SK-N-SH treated with all-trans-retinoic acid at 6 μM for 48 hours (cell line): ENCODE measurements around the gene TMEM51.

ENCODE experiments used
- ATAC-seq: fragments of 200-7000 bp; cut with Tn5 transposase; 3 replicates; pipeline ENCODE4 v1.9.1; 2020; ENCODE audit warnings: mild to moderate bottlenecking, moderate library complexity
- CSRNP3 ChIP-seq: fragments of 250-450 bp; sonication (Bioruptor Pico); IDR thresholded peaks from 2 replicates; pipeline ENCODE4 v1.5.1; 2021; ENCODE audit warnings: mild to moderate bottlenecking, moderate library complexity
- ESRRG ChIP-seq: fragments of 250-450 bp; sonication (Bioruptor Pico); IDR thresholded peaks from 2 replicates; pipeline ENCODE4 v1.6.1; 2021; ENCODE audit warnings: mild to moderate bottlenecking
- ISL1 ChIP-seq: fragments of 250-450 bp; sonication (Bioruptor Pico); IDR thresholded peaks from 2 replicates; pipeline ENCODE4 v2.1.2; 2022; ENCODE audit warnings: mild to moderate bottlenecking, moderate library complexity
- OSR1 ChIP-seq: fragments of 250-450 bp; sonication (Bioruptor Pico); IDR thresholded peaks from 2 replicates; pipeline ENCODE4 v1.8.0; 2022; ENCODE audit warnings: moderate library complexity, mild to moderate bottlenecking, inconsistent platforms
- POU6F1 ChIP-seq: fragments of 250-450 bp; sonication (Bioruptor Pico); IDR thresholded peaks from 2 replicates; pipeline ENCODE4 v1.8.0; 2021; ENCODE audit warnings: low read depth, mild to moderate bottlenecking, moderate library complexity, borderline replicate concordance
- PPARA ChIP-seq: fragments of 250-450 bp; sonication (Bioruptor Pico); IDR thresholded peaks from 2 replicates; pipeline ENCODE4 v1.5.0; 2020; ENCODE audit warnings: mild to moderate bottlenecking, borderline replicate concordance
- RARB ChIP-seq: fragments of 250-450 bp; sonication (Bioruptor Pico); IDR thresholded peaks from 2 replicates; pipeline ENCODE4 v1.8.0; 2021; ENCODE audit warnings: mild to moderate bottlenecking, moderate library complexity
- SNAI2 ChIP-seq: fragments of 250-450 bp; sonication (Bioruptor Pico); IDR thresholded peaks from 2 replicates; pipeline ENCODE4 v1.5.0; 2020; ENCODE audit warnings: mild to moderate bottlenecking, moderate library complexity
- TCF4 ChIP-seq: fragments of 250-450 bp; sonication (Bioruptor Pico); IDR thresholded peaks from 2 replicates; pipeline ENCODE4 v1.8.0; 2021; ENCODE audit warnings: mild to moderate bottlenecking, moderate library complexity, borderline replicate concordance
- TOX ChIP-seq: fragments of 250-450 bp; sonication (Bioruptor Pico); IDR thresholded peaks from 2 replicates; pipeline ENCODE4 v1.8.0; 2021; ENCODE audit warnings: mild to moderate bottlenecking, moderate library complexity, borderline replicate concordance
- TSHZ2 ChIP-seq: fragments of 250-450 bp; sonication (Bioruptor Pico); IDR thresholded peaks from 2 replicates; pipeline ENCODE4 v1.5.0; 2020; ENCODE audit warnings: mild to moderate bottlenecking, moderate library complexity
- ZC3H10 ChIP-seq: fragments of 250-450 bp; sonication (Bioruptor Pico); IDR thresholded peaks from 2 replicates; pipeline ENCODE4 v1.5.1; 2021; ENCODE audit warnings: mild to moderate bottlenecking, moderate library complexity
- ZFP3 ChIP-seq: fragments of 250-450 bp; sonication (Bioruptor Pico); IDR thresholded peaks from 2 replicates; pipeline ENCODE4 v1.5.0; 2020; ENCODE audit warnings: mild to moderate bottlenecking, moderate library complexity
- ZFP30 ChIP-seq: fragments of 450-650 bp; formaldehyde crosslinking; IDR thresholded peaks from 2 replicates; pipeline ENCODE4 v1.5.0; 2022; ENCODE audit warnings: mild to moderate bottlenecking, moderate library complexity
- ZNF565 ChIP-seq: fragments of 450-650 bp; formaldehyde crosslinking; conservative IDR thresholded peaks from 2 replicates; pipeline ENCODE4 v1.5.0; 2020; ENCODE audit warnings: low read depth, mild to moderate bottlenecking, moderate library complexity
- ZNF70 ChIP-seq: fragments of 450-650 bp; formaldehyde crosslinking; IDR thresholded peaks from 2 replicates; pipeline ENCODE4 v1.5.0; 2020; ENCODE audit warnings: mild to moderate bottlenecking, moderate library complexity
- ZNF8 ChIP-seq: fragments of 450-650 bp; formaldehyde crosslinking; IDR thresholded peaks from 2 replicates; pipeline ENCODE4 v1.5.0; 2020; ENCODE audit warnings: mild to moderate bottlenecking, moderate library complexity
- TF ChIP-seq, protein P1 (sequence below): fragments of 250-450 bp; sonication (Bioruptor Pico); IDR thresholded peaks from 2 replicates; pipeline ENCODE4 v1.8.0; 2020; ENCODE audit warnings: mild to moderate bottlenecking, moderate library complexity, borderline replicate concordance
- TF ChIP-seq, protein P2 (sequence below): fragments of 250-450 bp; sonication (Bioruptor Pico); IDR thresholded peaks from 2 replicates; pipeline ENCODE4 v1.5.1; 2020; ENCODE audit warnings: low read depth, mild to moderate bottlenecking, moderate library complexity

Gene TMEM51

GRCh38 chr1:15145327-15145726 lies 8.2 kb upstream of the TMEM51 start:
- ATAC-seq, result no peak
- TF ChIP-seq ISL1 (CRISPR knock-in tag) (no peak), ZNF565 (CRISPR knock-in tag) (no peak), ZFP3 (CRISPR knock-in tag) (no peak), OSR1 (CRISPR knock-in tag) (no peak), CSRNP3 (CRISPR knock-in tag) (no peak), SNAI2 (CRISPR knock-in tag) (no peak)
- TF ChIP-seq, protein P1, sequence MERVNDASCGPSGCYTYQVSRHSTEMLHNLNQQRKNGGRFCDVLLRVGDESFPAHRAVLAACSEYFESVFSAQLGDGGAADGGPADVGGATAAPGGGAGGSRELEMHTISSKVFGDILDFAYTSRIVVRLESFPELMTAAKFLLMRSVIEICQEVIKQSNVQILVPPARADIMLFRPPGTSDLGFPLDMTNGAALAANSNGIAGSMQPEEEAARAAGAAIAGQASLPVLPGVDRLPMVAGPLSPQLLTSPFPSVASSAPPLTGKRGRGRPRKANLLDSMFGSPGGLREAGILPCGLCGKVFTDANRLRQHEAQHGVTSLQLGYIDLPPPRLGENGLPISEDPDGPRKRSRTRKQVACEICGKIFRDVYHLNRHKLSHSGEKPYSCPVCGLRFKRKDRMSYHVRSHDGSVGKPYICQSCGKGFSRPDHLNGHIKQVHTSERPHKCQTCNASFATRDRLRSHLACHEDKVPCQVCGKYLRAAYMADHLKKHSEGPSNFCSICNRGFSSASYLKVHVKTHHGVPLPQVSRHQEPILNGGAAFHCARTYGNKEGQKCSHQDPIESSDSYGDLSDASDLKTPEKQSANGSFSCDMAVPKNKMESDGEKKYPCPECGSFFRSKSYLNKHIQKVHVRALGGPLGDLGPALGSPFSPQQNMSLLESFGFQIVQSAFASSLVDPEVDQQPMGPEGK (CRISPR knock-in tag), result no peak

DNA sequence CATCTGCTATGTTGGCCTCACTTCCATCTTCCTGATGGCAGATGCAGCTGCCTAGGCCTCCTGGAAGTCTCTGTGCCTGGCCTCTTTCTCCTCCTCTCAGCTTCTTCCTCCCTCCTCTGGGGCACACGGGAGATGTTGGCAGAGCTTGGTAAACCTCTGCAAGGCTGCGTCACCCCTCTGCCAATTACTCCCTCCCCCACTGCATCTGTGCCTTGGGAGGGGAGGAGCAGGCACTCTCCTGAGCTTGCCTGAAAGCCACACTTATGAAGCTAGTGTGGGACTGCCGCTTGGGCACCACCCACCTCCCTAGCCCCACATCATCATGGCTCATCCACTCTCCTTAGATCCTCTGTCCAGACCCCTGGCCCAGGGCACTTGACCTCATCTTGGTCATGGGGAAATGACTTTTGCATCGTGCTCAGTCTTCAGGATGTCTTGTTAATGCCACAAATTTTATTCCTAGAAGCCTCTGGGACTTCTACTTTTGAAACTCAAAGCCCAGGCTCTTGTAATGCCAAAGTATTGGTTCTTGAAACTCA lies 7.3 kb upstream of the TMEM51 start:
- TF ChIP-seq OSR1 (CRISPR knock-in tag), result no peak
- TF ChIP-seq ISL1 (CRISPR knock-in tag), result no peak
- TF ChIP-seq ZFP30, result no peak
- ATAC-seq, result no peak

DNA sequence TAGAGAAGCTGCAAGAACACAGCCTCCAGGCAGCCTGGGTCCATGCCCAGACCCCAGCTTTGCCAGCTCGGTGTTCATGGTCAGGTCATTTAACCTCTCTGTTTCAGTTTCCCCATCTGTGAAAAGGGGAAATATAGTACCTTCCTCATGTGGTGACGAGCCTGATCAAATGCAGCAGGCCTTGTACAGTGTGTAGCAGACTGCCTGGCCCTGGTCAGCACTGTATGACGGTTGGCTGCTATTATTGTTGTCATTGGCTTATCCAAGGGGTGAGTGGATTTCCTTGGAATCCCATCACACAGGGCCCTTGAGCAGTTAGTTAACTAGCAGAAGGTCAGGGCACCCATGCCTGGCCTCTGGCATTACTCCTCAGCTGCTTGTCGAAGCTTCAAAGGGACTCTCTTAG lies 6.6 kb upstream of the TMEM51 start:
- ATAC-seq, result no peak
- no peak for TF ChIP-seq TOX
- TF ChIP-seq RARB (CRISPR knock-in tag), result no peak
- TF ChIP-seq PPARA, result no peak
- no peak for TF ChIP-seq ZNF8 (CRISPR knock-in tag)

GRCh38 chr1:15148004-15148403 lies 5.5 kb upstream of the TMEM51 start:
- no peak for ATAC-seq
- no peak for TF ChIP-seq RARB (CRISPR knock-in tag)

DNA sequence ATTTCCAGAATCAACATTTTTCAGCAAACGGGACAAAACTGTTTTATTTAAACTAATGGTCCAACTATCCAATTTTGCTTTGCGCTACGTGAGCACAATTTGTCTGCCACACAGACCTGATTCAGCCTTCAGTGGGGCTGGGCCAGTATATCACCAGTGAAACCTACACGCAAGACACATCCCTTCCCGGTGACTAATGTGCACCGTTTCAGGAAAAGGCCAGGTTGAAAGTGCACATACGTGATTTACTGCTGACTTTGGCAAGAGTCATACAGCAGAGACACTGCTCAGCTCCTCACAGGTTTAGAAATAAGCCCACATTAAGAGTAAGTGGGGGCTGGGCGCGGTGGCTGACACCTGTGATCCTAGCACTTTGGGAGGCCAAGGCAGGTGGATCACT lies 5.1 kb upstream of the TMEM51 start:
- TF ChIP-seq ZFP30, result no peak
- TF ChIP-seq ZC3H10, result no peak
- TF ChIP-seq ESRRG, result no peak
- TF ChIP-seq RARB (CRISPR knock-in tag), result no peak
- TF ChIP-seq ZFP3 (CRISPR knock-in tag), result no peak
- TF ChIP-seq, all 23 proteins: peak for 0
- ATAC-seq, result no peak

- ATAC-seq, result no peak
- peak; percentile 55; the same call in 1 of the 2 replicates for TF ChIP-seq ZNF70 (CRISPR knock-in tag)
- no peak for TF ChIP-seq ESRRG
Observed at GRCh38 chr1:15148941-15149340, 4.6 kb upstream of the TMEM51 start.

DNA sequence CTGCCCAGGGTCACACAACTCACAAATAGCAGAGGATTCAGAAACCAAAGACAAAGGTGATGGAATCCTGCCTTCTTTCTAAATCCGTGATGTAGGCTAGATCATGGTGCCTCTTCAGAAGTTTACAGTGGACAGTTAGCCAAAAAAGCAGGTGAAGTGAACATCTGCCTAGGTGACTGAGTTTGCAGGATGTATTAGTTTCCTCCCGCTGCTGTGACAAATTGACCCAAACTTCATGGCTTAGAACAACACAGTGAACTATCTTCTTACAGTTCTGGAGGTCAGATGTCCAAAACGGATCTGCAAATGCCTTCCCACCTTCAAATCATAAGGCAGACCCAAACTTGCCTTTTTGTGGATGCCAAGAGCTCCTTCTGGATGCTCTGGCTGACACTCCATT lies 3.2 kb upstream of the TMEM51 start:
- ATAC-seq, result no peak
- TF ChIP-seq POU6F1 (CRISPR knock-in tag), result no peak

DNA sequence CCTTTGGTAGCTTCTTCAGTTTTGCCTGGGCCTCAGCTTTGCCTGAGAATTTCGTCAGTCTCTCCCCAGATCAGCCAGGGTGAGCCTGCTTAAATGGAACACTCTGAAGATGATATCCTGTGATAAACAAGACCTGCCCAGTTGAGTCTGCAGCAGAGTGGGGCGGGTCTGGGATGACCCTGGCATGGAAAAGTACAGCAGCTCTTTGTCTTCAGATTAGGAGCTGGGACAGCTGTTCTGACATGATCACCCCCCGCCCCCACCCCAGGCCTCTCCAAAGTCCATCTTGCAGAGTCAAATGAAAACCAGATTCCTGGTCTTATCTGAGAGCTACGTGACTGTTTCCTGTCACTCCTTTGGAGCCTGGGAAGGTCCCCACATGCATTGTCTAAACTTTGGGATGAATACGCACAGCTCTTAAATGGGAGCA lies 2.2 kb upstream of the TMEM51 start:
- ATAC-seq, result no peak
- TF ChIP-seq, protein P2, sequence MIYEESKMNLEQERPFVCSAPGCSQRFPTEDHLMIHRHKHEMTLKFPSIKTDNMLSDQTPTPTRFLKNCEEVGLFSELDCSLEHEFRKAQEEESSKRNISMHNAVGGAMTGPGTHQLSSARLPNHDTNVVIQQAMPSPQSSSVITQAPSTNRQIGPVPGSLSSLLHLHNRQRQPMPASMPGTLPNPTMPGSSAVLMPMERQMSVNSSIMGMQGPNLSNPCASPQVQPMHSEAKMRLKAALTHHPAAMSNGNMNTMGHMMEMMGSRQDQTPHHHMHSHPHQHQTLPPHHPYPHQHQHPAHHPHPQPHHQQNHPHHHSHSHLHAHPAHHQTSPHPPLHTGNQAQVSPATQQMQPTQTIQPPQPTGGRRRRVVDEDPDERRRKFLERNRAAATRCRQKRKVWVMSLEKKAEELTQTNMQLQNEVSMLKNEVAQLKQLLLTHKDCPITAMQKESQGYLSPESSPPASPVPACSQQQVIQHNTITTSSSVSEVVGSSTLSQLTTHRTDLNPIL (CRISPR knock-in tag), result no peak
- TF ChIP-seq TSHZ2 (peak; percentile 90), ZNF70 (CRISPR knock-in tag) (no peak), TCF4 (peak; percentile 95), TOX (no peak), ZFP30 (no peak)
- TF ChIP-seq, all 23 proteins: peak for 2
